OCI-LY1 (cell line): ENCODE measurements around the gene ENTR1.

Experiments used
- H2AFZ ChIP-seq: fragments of 200-600 bp; sonication (generic), shearing (Covaris generic); 2 replicates; pipeline ENCODE4 v1.6.0; 2014; ENCODE audit warnings: antibody characterized with exemption, mild to moderate bottlenecking, low read length
- H3F3A ChIP-seq: fragments of 200-600 bp; sonication (generic), shearing (Covaris generic); 2 replicates; pipeline ENCODE4 v1.6.0; 2014; ENCODE audit warnings: mild to moderate bottlenecking, antibody characterized with exemption, low read length, moderate library complexity; ENCODE audit not compliant: insufficient read depth
- H3K27ac ChIP-seq: fragments of 200-600 bp; sonication (generic); 2 replicates; pipeline ENCODE4 v1.5.1; 2014; ENCODE audit warnings: low read length, mixed run types, mild to moderate bottlenecking, low read depth; ENCODE audit not compliant: poor library complexity, severe bottlenecking
- H3K27me3 ChIP-seq: fragments of 200-600 bp; sonication (generic); 2 replicates; pipeline ENCODE4 v1.6.0; 2014; ENCODE audit warnings: antibody characterized with exemption, mild to moderate bottlenecking, low read length, moderate library complexity; ENCODE audit not compliant: insufficient read depth
- H3K36me3 ChIP-seq: fragments of 200-600 bp; sonication (generic); 2 replicates; pipeline ENCODE4 v1.6.1; 2014; ENCODE audit warnings: mild to moderate bottlenecking, antibody characterized with exemption, low read length, moderate library complexity, mixed read lengths; ENCODE audit not compliant: insufficient read depth
- H3K4me1 ChIP-seq: fragments of 200-600 bp; sonication (generic); 2 replicates; pipeline ENCODE4 v1.5.1; 2014; ENCODE audit warnings: mild to moderate bottlenecking, low read length, moderate library complexity; ENCODE audit not compliant: insufficient read depth, severe bottlenecking
- H3K4me2 ChIP-seq: fragments of 200-600 bp; sonication (generic), shearing (Covaris generic); 2 replicates; pipeline ENCODE4 v1.6.1; 2014; ENCODE audit warnings: low read length
- H3K4me3 ChIP-seq: fragments of 200-600 bp; sonication (generic); 2 replicates; pipeline ENCODE4 v1.5.1; 2014; ENCODE audit warnings: low read length, low read depth, mild to moderate bottlenecking, mixed read lengths; ENCODE audit not compliant: poor library complexity, severe bottlenecking
- H3K79me2 ChIP-seq: fragments of 200-600 bp; shearing (Covaris generic); 2 replicates; pipeline ENCODE4 v1.6.1; 2016; ENCODE audit warnings: mixed run types, low read length, mixed read lengths; ENCODE audit not compliant: insufficient read depth
- H3K9ac ChIP-seq: fragments of 200-600 bp; sonication (generic), shearing (Covaris generic); 2 replicates; pipeline ENCODE4 v1.6.1; 2014; ENCODE audit warnings: mild to moderate bottlenecking, low read length, mixed read lengths
- H3K9me2 ChIP-seq: fragments of 200-600 bp; sonication (generic), shearing (Covaris generic); 2 replicates; pipeline ENCODE4 v1.6.1; 2014; ENCODE audit warnings: low read depth, mild to moderate bottlenecking, low read length, mixed read lengths
- H3K9me3 ChIP-seq: fragments of 200-600 bp; shearing (Covaris generic); 2 replicates; pipeline ENCODE4 v1.6.1; 2014; ENCODE audit warnings: low read length, mixed read lengths
- H4K20me1 ChIP-seq: fragments of 200-600 bp; sonication (generic), shearing (Covaris generic); 2 replicates; pipeline ENCODE4 v1.6.0; 2016; ENCODE audit warnings: mild to moderate bottlenecking, low read length; ENCODE audit not compliant: insufficient read depth
- CTCF ChIP-seq: fragments of 200-600 bp; sonication (generic), shearing (Covaris generic); IDR thresholded peaks from 2 replicates; pipeline ENCODE4 v1.5.1; 2017; ENCODE audit warnings: mild to moderate bottlenecking, antibody characterized with exemption, low read length, moderate library complexity, mixed read lengths
- EZH2 ChIP-seq: fragments of 200-600 bp; sonication (generic), shearing (Covaris generic); IDR thresholded peaks from 2 replicates; pipeline ENCODE4 v1.8.0; 2017; ENCODE audit warnings: borderline replicate concordance, mixed run types, mild to moderate bottlenecking, antibody characterized with exemption, low read length, moderate library complexity, mixed read lengths

The ENTR1 gene

GRCh38 chr9:136395345-136396218 lies 14.8 kb downstream of the ENTR1 start:
- peaks cover 18% of the 10 kb centered on the region for H3K4me1 ChIP-seq
- H3K4me3 ChIP-seq = no peak overlapping the region
- H3K9ac ChIP-seq = no peak overlapping the region
- H3K27ac ChIP-seq = no peak overlapping the region
- TF ChIP-seq CTCF (no peak), EZH2 (no peak)
- peaks cover 18% of the 10 kb centered on the region for H3K79me2 ChIP-seq
- peaks cover 74% of the 10 kb centered on the region for H3K36me3 ChIP-seq
- no peak overlapping the region for H3K4me2 ChIP-seq
- H3K9me2 ChIP-seq = no peaks in the 10 kb centered on the region
- no peak overlapping the region for H2AFZ ChIP-seq
- no peaks in the 10 kb centered on the region for H3K9me3 ChIP-seq
- no peaks in the 10 kb centered on the region for H3F3A ChIP-seq
- H4K20me1 ChIP-seq = no peaks in the 10 kb centered on the region
- no peaks in the 10 kb centered on the region for H3K27me3 ChIP-seq

GRCh38 chr9:136395020-136395340 lies 15.4 kb downstream of the ENTR1 start:
- Histone ChIP-seq H3K36me3 (peaks cover 76% of the 10 kb centered on the region), H3K27ac (no peak overlapping the region), H2AFZ (no peak overlapping the region), H3F3A (no peaks in the 10 kb centered on the region), H4K20me1 (no peaks in the 10 kb centered on the region), H3K9ac (no peak overlapping the region), H3K4me3 (no peak overlapping the region), H3K9me3 (no peaks in the 10 kb centered on the region), H3K4me2 (no peak overlapping the region), H3K27me3 (no peaks in the 10 kb centered on the region), H3K4me1 (peaks cover 14% of the 10 kb centered on the region), H3K9me2 (no peaks in the 10 kb centered on the region), H3K79me2 (peaks cover 18% of the 10 kb centered on the region)
- no peak for TF ChIP-seq EZH2
- TF ChIP-seq CTCF = no peak

GRCh38 chr9:136394312-136395019 lies 15.9 kb downstream of the ENTR1 start:
- Histone ChIP-seq H3K9me3 (no peaks in the 10 kb centered on the region), H2AFZ (no peak overlapping the region), H3K36me3 (peaks cover 81% of the 10 kb centered on the region), H3K27me3 (no peaks in the 10 kb centered on the region), H3K9ac (no peak overlapping the region), H3K4me2 (no peak overlapping the region), H3F3A (no peaks in the 10 kb centered on the region), H3K27ac (no peak overlapping the region), H3K4me1 (peaks cover 14% of the 10 kb centered on the region), H3K4me3 (no peak overlapping the region), H3K79me2 (peaks cover 15% of the 10 kb centered on the region), H4K20me1 (no peaks in the 10 kb centered on the region), H3K9me2 (no peaks in the 10 kb centered on the region)
- TF ChIP-seq EZH2 = no peak
- no peak for TF ChIP-seq CTCF
